Activated CD4-positive, alpha-beta T cell treated with anti-CD3 and anti-CD28 coated beads, Interleukin-2, amount 10 ng/mL, durations not matched to agents 7 days and 5 days (primary cell): ENCODE measurements around the gene B3GALT6. TPM values are rescaled to one million over a fixed set of nuclear protein-coding genes. Genes with fewer than 3 reads are reported as not detected.

Experiments
- CTCF ChIA-PET: fragments of 350-600 bp; sonication (Branson Sonifier 250); formaldehyde crosslinking; loops from one replicate; lab custom pipeline; 2021; ENCODE audit warnings: antibody characterized with exemption; lab: Charles Lee
- POLR2A ChIA-PET: fragments of 350-600 bp; sonication (Branson Sonifier 250); formaldehyde crosslinking; loops from one replicate; lab custom pipeline; 2021; ENCODE audit warnings: antibody characterized with exemption; lab: Charles Lee
- DNase-seq: peaks from one replicate; pipeline ENCODE4 v3.0.0-alpha.2; 2020
- H3K27ac Mint-ChIP-seq: one replicate; pipeline ENCODE4 v1.8.0; 2021; ENCODE audit warnings: mild to moderate bottlenecking, moderate library complexity, mixed read lengths
- H3K27me3 Mint-ChIP-seq: one replicate; pipeline ENCODE4 v1.8.0; 2021; ENCODE audit warnings: mixed read lengths
- H3K36me3 Mint-ChIP-seq: one replicate; pipeline ENCODE4 v1.8.0; 2021; ENCODE audit warnings: low read depth, mixed read lengths
- H3K4me1 Mint-ChIP-seq: one replicate; pipeline ENCODE4 v1.8.0; 2021; ENCODE audit warnings: mixed read lengths
- H3K4me3 Mint-ChIP-seq: one replicate; pipeline ENCODE4 v1.8.0; 2021; ENCODE audit warnings: mild to moderate bottlenecking, moderate library complexity, mixed read lengths
- H3K9me3 Mint-ChIP-seq: one replicate; pipeline ENCODE4 v1.8.0; 2021; ENCODE audit warnings: mixed read lengths
- total RNA-seq, 2 experiments: library from RNA; stranded (reverse); gene quantifications; one replicate each; pipeline ENCODE4 v1.2.3, GENCODE V29; 2021

Gene B3GALT6
- total RNA-seq, 2 experiments from 2014 or later, result 15.8 to 19.2 TPM

GRCh38 chr1:1213345-1214265, 18.4 kb upstream of the B3GALT6 start, which contains the start of gene TNFRSF4:
TNFRSF4 (minus strand) TSS chr1:1214153; CDS start chr1:1214127, 26 bp downstream.
- CTCF ChIA-PET, result interaction anchor here (0.6 to 1.4 kb wide), 5 partner anchors 17 to 150 kb away, joined by 3 to 5 read pairs (median 3); no protein-coding TSS in a partner anchor
- H3K36me3 Mint-ChIP-seq, result peaks cover 14% of the 10 kb centered on the region
- DNase-seq, result no peak
- H3K27ac Mint-ChIP-seq, result peak within 1 kb of the TSS; percentile 74
- POLR2A ChIA-PET, result no interaction called here
- no peaks in the 10 kb centered on the region for H3K9me3 Mint-ChIP-seq
- H3K4me1 Mint-ChIP-seq, result peaks cover 39% of the 10 kb centered on the region
- peak within 1 kb of the TSS; percentile 48 for H3K4me3 Mint-ChIP-seq
- H3K27me3 Mint-ChIP-seq, result no peaks in the 10 kb centered on the region

GRCh38 chr1:1215080-1215676, 16.9 kb upstream of the B3GALT6 start:
- Mint-ChIP-seq H3K4me1 (peaks cover 41% of the 10 kb centered on the region), H3K27ac (peak overlapping the region; percentile 76), H3K27me3 (no peaks in the 10 kb centered on the region), H3K36me3 (peaks cover 18% of the 10 kb centered on the region), H3K9me3 (no peaks in the 10 kb centered on the region), H3K4me3 (peak overlapping the region; percentile 34)
- CTCF ChIA-PET, result interaction anchor here (0.9 to 1.4 kb wide), 4 partner anchors 10 to 980 kb away, joined by 3 to 6 read pairs (median 3); partner anchors contain the start of gene FAAP20
- no peak for DNase-seq
- POLR2A ChIA-PET, result no interaction called here

DNA sequence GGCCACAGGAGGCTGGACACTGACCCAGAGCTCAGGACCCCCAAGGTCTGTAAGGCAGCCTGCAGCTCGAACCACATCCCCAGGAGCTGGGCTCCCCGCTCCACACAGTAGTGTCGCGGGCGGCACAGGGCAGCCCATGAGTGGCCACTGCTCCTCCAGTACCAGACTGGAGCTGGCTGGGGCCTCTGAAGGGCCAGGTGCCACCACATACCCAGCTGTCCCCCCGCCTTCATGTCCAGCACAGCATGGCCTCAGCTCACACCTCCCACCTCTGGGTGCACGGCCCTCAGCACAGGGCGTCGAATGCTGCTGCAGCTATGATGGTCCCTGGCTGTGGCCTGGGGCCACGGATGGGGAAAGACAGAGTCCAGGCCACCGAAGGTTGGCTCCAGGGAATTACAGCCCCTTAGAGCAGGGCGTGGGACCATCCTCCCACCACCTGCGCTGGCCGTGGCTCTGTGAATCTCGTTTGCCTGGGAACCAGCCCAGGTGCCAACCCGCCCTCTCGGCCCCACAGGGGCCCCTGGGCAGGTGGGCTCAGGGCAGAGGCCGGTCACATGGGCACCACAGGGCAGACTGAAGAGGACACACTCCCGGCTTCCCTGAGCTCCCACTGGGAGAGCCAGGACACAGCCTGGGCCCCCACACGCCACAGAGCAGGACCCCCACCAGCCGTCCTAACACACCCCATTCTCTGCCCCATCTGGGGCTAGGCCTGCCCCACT, 16.0 kb upstream of the B3GALT6 start:
- H3K4me1 Mint-ChIP-seq, result peaks cover 40% of the 10 kb centered on the region
- no peaks in the 10 kb centered on the region for H3K9me3 Mint-ChIP-seq
- peaks cover 26% of the 10 kb centered on the region for H3K36me3 Mint-ChIP-seq
- POLR2A ChIA-PET, result no interaction called here
- peak overlapping the region; percentile 89 for H3K27ac Mint-ChIP-seq
- DNase-seq, result no peak
- H3K4me3 Mint-ChIP-seq, result peak overlapping the region; percentile 66
- no peaks in the 10 kb centered on the region for H3K27me3 Mint-ChIP-seq
- CTCF ChIA-PET, result interaction anchor here (0.9 to 1.4 kb wide), 3 partner anchors 11 to 979 kb away, joined by 3 to 6 read pairs (median 3); partner anchors contain the start of gene FAAP20

DNA sequence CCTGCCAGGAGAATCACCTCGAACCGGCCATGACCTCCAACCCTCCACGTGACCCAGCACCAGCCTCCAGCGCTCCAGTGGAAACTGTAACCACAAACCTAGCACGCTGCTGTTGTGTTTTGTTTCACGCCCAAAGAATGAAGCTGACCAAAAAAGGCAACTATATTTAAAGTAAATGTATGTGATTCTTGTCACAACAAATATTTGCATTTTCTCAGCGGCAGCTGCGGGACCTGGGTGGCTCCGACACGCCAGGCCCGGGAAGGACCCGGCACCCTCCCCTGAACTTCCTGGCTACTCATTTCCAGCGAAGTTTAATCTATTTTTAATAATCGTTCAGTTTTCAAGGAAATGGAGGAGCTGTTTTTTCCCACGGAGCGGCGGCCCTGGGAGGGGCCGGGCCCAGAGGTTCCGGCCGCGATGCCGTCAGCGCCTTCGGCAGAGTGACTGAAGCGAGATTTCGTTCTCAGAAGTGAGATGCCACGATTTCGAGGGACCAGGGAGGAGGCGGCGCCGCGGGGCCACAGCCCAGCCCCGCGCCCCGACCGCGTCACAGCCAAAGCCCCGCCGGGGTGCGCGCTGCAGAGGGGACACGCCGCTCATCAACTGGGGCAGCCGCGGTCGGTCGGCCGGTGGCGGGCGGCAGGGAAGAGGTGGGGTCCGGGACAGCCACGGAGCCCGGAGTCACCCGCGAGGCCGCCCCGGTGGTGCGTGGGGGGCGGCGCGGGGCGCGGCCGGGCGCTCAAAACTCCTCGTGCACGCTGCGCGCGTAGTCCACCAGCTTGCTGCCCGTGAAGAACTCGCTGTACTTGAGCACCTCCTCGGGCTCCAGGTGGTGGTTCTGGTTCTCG, 15.0 kb upstream of the B3GALT6 start:
- H3K27me3 Mint-ChIP-seq, result no peaks in the 10 kb centered on the region
- ChIA-PET CTCF (interaction anchor here (1.0 to 1.6 kb wide), 2 partner anchors 10 to 95 kb away, joined by 4 to 5 read pairs; no protein-coding TSS in a partner anchor), POLR2A (no interaction called here)
- no peaks in the 10 kb centered on the region for H3K9me3 Mint-ChIP-seq
- peaks cover 38% of the 10 kb centered on the region for H3K4me1 Mint-ChIP-seq
- H3K27ac Mint-ChIP-seq, result peak overlapping the region; percentile 89
- peaks cover 30% of the 10 kb centered on the region for H3K36me3 Mint-ChIP-seq
- H3K4me3 Mint-ChIP-seq, result peak overlapping the region; percentile 66
- DNase-seq, result peak; percentile 54

DNA sequence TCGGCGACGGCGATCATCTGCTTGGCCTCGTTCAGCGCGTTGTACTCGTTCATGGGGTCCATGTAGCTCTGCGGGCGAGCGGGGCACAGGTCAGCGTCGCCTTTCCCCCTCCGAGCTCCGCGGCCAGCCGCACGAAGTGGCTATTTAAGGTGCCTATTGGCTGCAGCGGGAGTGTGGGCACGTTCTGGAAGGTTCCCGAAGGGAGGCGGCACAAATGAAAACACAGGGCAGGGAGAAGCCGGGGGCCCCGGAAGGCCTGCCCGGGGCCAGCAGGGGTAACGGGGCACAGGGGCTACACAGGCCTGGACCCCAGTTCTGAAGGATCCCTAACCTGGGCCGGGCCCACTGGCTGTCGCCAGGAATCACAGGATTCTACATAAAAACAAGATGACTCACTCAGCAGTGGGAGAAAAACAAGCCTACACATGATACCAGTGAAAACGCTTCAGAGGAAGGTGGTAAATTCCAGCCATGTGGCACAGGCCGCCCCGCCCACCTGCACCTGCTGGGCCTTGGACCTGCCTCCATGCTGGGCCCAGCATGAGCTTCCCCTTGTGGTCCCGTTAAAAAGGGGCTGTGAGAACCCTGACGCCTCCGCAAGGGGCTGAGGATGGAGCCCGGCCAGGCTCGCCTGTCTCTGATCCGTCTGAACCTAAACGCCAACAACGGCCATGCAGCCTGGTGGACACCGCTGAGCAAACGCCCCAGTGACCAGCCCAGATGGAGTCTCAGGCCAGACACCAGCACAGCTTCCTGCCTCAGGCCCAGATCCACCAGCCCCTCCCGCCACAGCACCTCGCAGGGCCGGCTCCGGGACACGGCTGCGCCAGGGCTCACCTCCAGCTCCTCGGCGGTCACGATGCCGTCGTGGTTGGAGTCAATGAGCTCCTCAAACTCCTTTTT, 14.2 kb upstream of the B3GALT6 start:
- Mint-ChIP-seq H3K9me3 (no peaks in the 10 kb centered on the region), H3K36me3 (peaks cover 35% of the 10 kb centered on the region), H3K4me3 (no peak overlapping the region), H3K27ac (peak overlapping the region; percentile 31), H3K27me3 (no peaks in the 10 kb centered on the region), H3K4me1 (peaks cover 35% of the 10 kb centered on the region)
- ChIA-PET POLR2A (no interaction called here), CTCF (interaction anchor here (1.0 to 1.6 kb wide), 7 partner anchors 9 to 96 kb away, joined by 3 to 6 read pairs (median 3); no protein-coding TSS in a partner anchor)
- no peak for DNase-seq

DNA sequence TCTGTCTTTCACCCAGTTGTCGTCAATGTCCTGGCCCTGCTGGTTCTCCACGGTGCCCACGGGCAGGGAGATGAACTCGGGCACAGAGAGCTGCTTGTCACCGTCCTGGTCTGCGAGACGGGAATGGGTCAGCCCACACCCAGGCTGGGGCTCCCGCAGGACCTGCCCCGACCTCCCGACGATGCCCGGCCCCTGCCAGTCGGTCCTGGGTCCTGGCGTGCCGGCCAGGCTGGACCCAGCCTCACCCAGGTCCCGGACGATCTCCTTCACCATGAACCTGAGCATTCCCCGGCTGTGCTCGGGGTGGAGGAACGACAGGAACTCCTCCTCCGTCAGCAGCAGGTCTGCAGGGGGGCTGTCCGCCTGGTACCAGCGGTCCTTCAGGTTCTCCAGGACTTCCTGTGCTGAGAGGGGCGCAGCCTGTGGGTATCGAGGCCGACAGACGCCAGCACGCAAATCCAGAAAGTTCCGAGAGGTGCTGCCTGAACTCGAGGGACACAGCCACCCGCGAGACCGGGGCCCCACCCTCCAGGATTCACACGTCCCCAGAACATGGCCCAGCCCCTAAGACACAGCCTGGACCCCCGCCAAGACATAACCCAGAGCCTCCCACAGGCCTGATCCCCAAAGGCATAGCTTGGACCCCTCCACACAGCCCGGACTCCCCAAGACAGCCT, 13.4 kb upstream of the B3GALT6 start:
- ChIA-PET CTCF (interaction anchor here (1.0 to 1.5 kb wide), 6 partner anchors 8 to 32 kb away, joined by 3 to 6 read pairs (median 3); no protein-coding TSS in a partner anchor), POLR2A (no interaction called here)
- Mint-ChIP-seq H3K4me1 (peaks cover 35% of the 10 kb centered on the region), H3K4me3 (no peak overlapping the region), H3K27ac (no peak overlapping the region), H3K36me3 (peaks cover 40% of the 10 kb centered on the region), H3K9me3 (no peaks in the 10 kb centered on the region), H3K27me3 (no peaks in the 10 kb centered on the region)
- no peak for DNase-seq

- H3K36me3 Mint-ChIP-seq, result peaks cover 43% of the 10 kb centered on the region
- POLR2A ChIA-PET, result no interaction called here
- DNase-seq, result peak; percentile 37
Measured at GRCh38 chr1:1219341-1219740, 12.7 kb upstream of the B3GALT6 start.

DNA sequence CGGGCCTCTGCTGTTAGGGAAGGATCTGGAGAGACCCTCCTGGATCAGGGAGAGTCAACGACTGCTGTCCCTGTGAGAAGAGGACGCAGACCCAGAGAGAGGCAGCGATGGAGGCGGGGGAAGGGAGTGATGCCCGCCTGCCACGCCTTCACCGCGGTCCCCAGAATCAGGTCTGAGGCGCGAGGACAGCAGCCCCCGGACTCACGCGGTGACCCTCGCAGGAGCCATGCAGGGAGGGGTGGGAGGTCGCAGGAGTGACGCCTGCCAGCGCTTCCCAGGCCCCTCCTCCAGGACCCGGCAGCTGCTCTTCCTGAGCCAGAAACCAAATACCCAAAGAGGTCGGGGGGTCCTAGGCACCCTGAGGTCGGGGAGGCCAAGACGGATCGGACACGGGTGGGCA, 11.8 kb upstream of the B3GALT6 start:
- H3K27me3 Mint-ChIP-seq, result no peaks in the 10 kb centered on the region
- peaks cover 23% of the 10 kb centered on the region for H3K4me1 Mint-ChIP-seq
- DNase-seq, result no peak
- POLR2A ChIA-PET, result no interaction called here
- H3K9me3 Mint-ChIP-seq, result no peaks in the 10 kb centered on the region
- H3K36me3 Mint-ChIP-seq, result peaks cover 52% of the 10 kb centered on the region
- H3K27ac Mint-ChIP-seq, result no peak overlapping the region
- no peak overlapping the region for H3K4me3 Mint-ChIP-seq
- CTCF ChIA-PET, result no interaction called here

More at GRCh38 chr1:1219341-1219740, 12.7 kb upstream of the B3GALT6 start:
- H3K27ac Mint-ChIP-seq, result peak overlapping the region; percentile 68
- H3K4me3 Mint-ChIP-seq, result no peak overlapping the region
- H3K9me3 Mint-ChIP-seq, result no peaks in the 10 kb centered on the region
- H3K4me1 Mint-ChIP-seq, result peaks cover 30% of the 10 kb centered on the region
- CTCF ChIA-PET, result interaction anchor here (1.0 to 1.5 kb wide), 2 partner anchors 9 kb away, joined by 3 read pairs; no protein-coding TSS in a partner anchor
- no peaks in the 10 kb centered on the region for H3K27me3 Mint-ChIP-seq

- DNase-seq, result no peak
- Mint-ChIP-seq H3K4me3 (no peak overlapping the region), H3K27me3 (no peaks in the 10 kb centered on the region), H3K27ac (no peak overlapping the region), H3K36me3 (peaks cover 53% of the 10 kb centered on the region), H3K4me1 (peaks cover 16% of the 10 kb centered on the region), H3K9me3 (no peaks in the 10 kb centered on the region)
- ChIA-PET POLR2A (no interaction called here), CTCF (no interaction called here)
Measured at GRCh38 chr1:1221887-1222574, 10.0 kb upstream of the B3GALT6 start.

- Mint-ChIP-seq H3K27me3 (no peaks in the 10 kb centered on the region), H3K9me3 (no peaks in the 10 kb centered on the region), H3K4me1 (peaks cover 16% of the 10 kb centered on the region), H3K36me3 (peaks cover 50% of the 10 kb centered on the region), H3K27ac (no peak overlapping the region), H3K4me3 (no peak overlapping the region)
- no peak for DNase-seq
- POLR2A ChIA-PET, result no interaction called here
- CTCF ChIA-PET, result no interaction called here
Measured at GRCh38 chr1:1222575-1223225, 9.3 kb upstream of the B3GALT6 start.
